H1 (cell line): ENCODE results near the gene OPN3. TPM values are rescaled to one million over a fixed set of nuclear protein-coding genes. Genes with fewer than 3 reads are reported as not detected.

Experiments
- CTCF ChIA-PET: fragments of 300-600 bp; sonication (Branson Sonifier 250); formaldehyde crosslinking; loops from one replicate; lab custom pipeline; 2021; ENCODE audit not compliant: partially characterized antibody; lab: Charles Lee
- POLR2A ChIA-PET: fragments of 300-600 bp; sonication (Branson Sonifier 250); formaldehyde crosslinking; loops from one replicate; lab custom pipeline; 2021; ENCODE audit warnings: inconsistent platforms; ENCODE audit not compliant: partially characterized antibody; lab: Charles Lee
- DNase-seq, 2 experiments: peaks; one replicate each; pipeline versions ENCODE4 v3.0.0 to v3.0.0-alpha.2; 2010 to 2022; ENCODE audit warnings: low spot score in 2 of 2, low read depth in 1 of 2, mixed read lengths in 1 of 2
- FAIRE-seq: peaks from 2 replicates; lab custom pipeline; 2011; peaks lifted over from hg19 to GRCh38; lab: Jason Lieb, UNC
- H2AFZ ChIP-seq: 2 replicates; pipeline ENCODE4 v1.8.1; 2012; ENCODE audit warnings: low read length, inconsistent platforms
- H2AK5ac ChIP-seq: 2 replicates; pipeline ENCODE4 v1.6.1; 2013; ENCODE audit warnings: low read depth, low read length
- H2BK120ac ChIP-seq: replicated peaks from 2 replicates; pipeline ENCODE3; 2013; ENCODE audit warnings: low read depth, low read length, inconsistent platforms
- H2BK12ac ChIP-seq: 2 replicates; pipeline ENCODE4 v1.6.1; 2013; ENCODE audit warnings: low read depth, low read length
- H2BK15ac ChIP-seq: 2 replicates; pipeline ENCODE4 v1.6.1; 2013; ENCODE audit warnings: low read length
- H2BK20ac ChIP-seq: 2 replicates; pipeline ENCODE4 v1.6.1; 2013; ENCODE audit warnings: low read length
- H2BK5ac ChIP-seq: 2 replicates; pipeline ENCODE4 v1.6.1; 2013; ENCODE audit warnings: low read depth, low read length
- H3K14ac ChIP-seq: 2 replicates; pipeline ENCODE4 v1.6.1; 2013; ENCODE audit warnings: inconsistent platforms; ENCODE audit not compliant: insufficient read length
- H3K18ac ChIP-seq: 2 replicates; pipeline ENCODE4 v1.6.1; 2013; ENCODE audit warnings: low read length; ENCODE audit errors: extremely low read depth
- H3K23ac ChIP-seq: 2 replicates; pipeline ENCODE4 v1.6.1; 2013; ENCODE audit warnings: inconsistent platforms; ENCODE audit not compliant: insufficient read length
- H3K23me2 ChIP-seq: 2 replicates; pipeline ENCODE4 v1.6.1; 2013; ENCODE audit warnings: low read depth, low read length
- H3K27ac ChIP-seq: 2 replicates; pipeline ENCODE4 v1.6.1; 2011; ENCODE audit warnings: low read depth, low read length, inconsistent platforms
- H3K27me3 ChIP-seq, 4 experiments: replicated peaks in 1 of 4; 1 replicate in 1 of 4; 2 replicates in 3 of 4; pipeline versions ENCODE4 v1.6.1 to v1.8.1; 2011 to 2013; ENCODE audit warnings: low read length in 3 of 4, mild to moderate bottlenecking in 3 of 4, inconsistent platforms in 2 of 4, mixed read lengths in 2 of 4, moderate library complexity in 1 of 4; ENCODE audit not compliant: control insufficient read depth in 3 of 4, insufficient read depth in 3 of 4; ENCODE audit errors: extremely low read depth in 1 of 4
- H3K36me3 ChIP-seq, 4 experiments: 2 replicates each; pipeline versions ENCODE4 v1.6.1 to v1.8.1; 2011 to 2013; ENCODE audit warnings: mild to moderate bottlenecking in 4 of 4, low read length in 3 of 4, moderate library complexity in 2 of 4, control low read depth in 1 of 4, inconsistent platforms in 1 of 4; ENCODE audit not compliant: insufficient read depth in 4 of 4, control insufficient read depth in 2 of 4
- H3K4ac ChIP-seq: replicated peaks from 2 replicates; pipeline ENCODE3; 2013; ENCODE audit warnings: low read length, low read depth, mixed read lengths, inconsistent platforms; ENCODE audit not compliant: insufficient read length
- H3K4me1 ChIP-seq, 4 experiments: replicated peaks in 1 of 4; 1 replicate in 1 of 4; 2 replicates in 3 of 4; pipeline versions ENCODE4 v1.6.1 to v1.8.1; 2011 to 2013; ENCODE audit warnings: low read length in 3 of 4, inconsistent platforms in 2 of 4, mixed read lengths in 1 of 4; ENCODE audit not compliant: insufficient read depth in 4 of 4, control insufficient read depth in 3 of 4
- H3K4me2 ChIP-seq, 2 experiments: 2 replicates each; pipeline versions ENCODE4 v1.6.1 to v1.8.1; 2011 to 2013; ENCODE audit warnings: low read depth in 2 of 2, low read length in 2 of 2, control low read depth in 1 of 2, inconsistent platforms in 1 of 2, mild to moderate bottlenecking in 1 of 2; ENCODE audit not compliant: insufficient read depth in 1 of 2
- H3K4me3 ChIP-seq, 4 experiments: fragments of 200-600, 300-600 bp in 1 of 4; sonication (generic), shearing (Covaris generic), sonication (Bioruptor Twin) in 1 of 4; 2 replicates each; pipeline versions ENCODE4 v1.5.1 to v1.8.1; 2011 to 2016; ENCODE audit warnings: low read length in 4 of 4, low read depth in 3 of 4, control low read depth in 2 of 4, inconsistent platforms in 2 of 4, mild to moderate bottlenecking in 2 of 4, mixed read lengths in 1 of 4, moderate library complexity in 1 of 4; ENCODE audit not compliant: insufficient read depth in 2 of 4; ENCODE audit errors: extremely low read depth in 1 of 4
- H3K56ac ChIP-seq: replicated peaks from 2 replicates; pipeline ENCODE3; 2013; ENCODE audit warnings: low read depth, mild to moderate bottlenecking, mixed read lengths, low read length, inconsistent platforms; ENCODE audit not compliant: insufficient read length
- H3K79me1 ChIP-seq: 2 replicates; pipeline ENCODE4 v1.6.1; 2013; ENCODE audit warnings: low read depth, low read length, control low read depth
- H3K79me2 ChIP-seq, 2 experiments: 2 replicates each; pipeline versions ENCODE4 v1.6.1 to v1.8.1; 2012 to 2013; ENCODE audit warnings: low read length in 2 of 2, mild to moderate bottlenecking in 2 of 2, inconsistent platforms in 1 of 2; ENCODE audit not compliant: insufficient read depth in 2 of 2, control insufficient read depth in 1 of 2
- H3K9ac ChIP-seq, 4 experiments: replicated peaks in 1 of 4; 1 replicate in 1 of 4; 2 replicates in 3 of 4; pipeline versions ENCODE4 v1.6.1 to v1.8.1; 2011 to 2013; ENCODE audit warnings: low read depth in 3 of 4, low read length in 3 of 4, control low read depth in 2 of 4, mild to moderate bottlenecking in 2 of 4, moderate library complexity in 2 of 4, inconsistent platforms in 1 of 4; ENCODE audit errors: extremely low read depth in 1 of 4
- H3K9me3 ChIP-seq, 2 experiments: 2 replicates each; pipeline versions ENCODE4 v1.6.1 to v1.8.1; 2012 to 2013; ENCODE audit warnings: mild to moderate bottlenecking in 2 of 2, moderate library complexity in 2 of 2, control low read depth in 1 of 2, inconsistent platforms in 1 of 2, low read depth in 1 of 2, low read length in 1 of 2, mixed read lengths in 1 of 2; ENCODE audit not compliant: insufficient read depth in 2 of 2
- H4K20me1 ChIP-seq, 2 experiments: replicated peaks in 1 of 2; 2 replicates each; pipeline versions ENCODE3 to v1.8.1; 2011 to 2013; ENCODE audit warnings: inconsistent platforms in 2 of 2, low read length in 2 of 2, mild to moderate bottlenecking in 1 of 2; ENCODE audit not compliant: insufficient read depth in 2 of 2, control insufficient read depth in 1 of 2
- H4K5ac ChIP-seq: 2 replicates; pipeline ENCODE4 v1.6.1; 2013; ENCODE audit warnings: low read length, low read depth, mixed read lengths, inconsistent platforms; ENCODE audit not compliant: insufficient read length
- H4K8ac ChIP-seq: 2 replicates; pipeline ENCODE4 v1.8.0; 2013; ENCODE audit warnings: mild to moderate bottlenecking, moderate library complexity, low read length, inconsistent platforms; ENCODE audit not compliant: insufficient read depth; ENCODE audit errors: extremely low read depth
- H4K91ac ChIP-seq: replicated peaks from 2 replicates; pipeline ENCODE3; 2013; ENCODE audit warnings: low read length, mixed read lengths, inconsistent platforms; ENCODE audit not compliant: insufficient read length
- HDAC2 ChIP-seq, 2 experiments: fragments of 300-600 bp in 1 of 2; sonication (generic) in 1 of 2; IDR thresholded peaks; 2 replicates each; pipeline ENCODE4 v1.6.1; 2011 to 2012; ENCODE audit warnings: low read depth in 2 of 2, low read length in 2 of 2, mild to moderate bottlenecking in 2 of 2, moderate library complexity in 2 of 2, borderline replicate concordance in 1 of 2, inconsistent platforms in 1 of 2
- TEAD4 ChIP-seq: IDR thresholded peaks from 2 replicates; pipeline ENCODE4 v1.6.1; 2012; ENCODE audit warnings: low read depth, low read length, inconsistent platforms, mixed read lengths
- polyA plus RNA-seq, 7 experiments: library from polyadenylated mRNA; depleted of rRNA in 3 of 7; stranded (reverse) in 5 of 7; unstranded in 2 of 7; fragments of >200 nt in 5 of 7; fragments of 200-250 nt in 2 of 7; gene quantifications; 1 replicate in 5 of 7; 2 replicates in 1 of 7; 4 replicates in 1 of 7; pipeline versions ENCODE4 v1.2.1 to v1.2.3, GENCODE V29; 2011 to 2013; ENCODE audit warnings: missing spikeins in 2 of 7, mixed read lengths in 2 of 7
- total RNA-seq: library from RNA; stranded (reverse); fragmentation: NEBNext Ultra II Directional; extraction: Animal tissue kit (Norgen Biotek cat#: 25700); gene quantifications from 2 replicates; pipeline ENCODE4 v1.2.1, GENCODE V29; 2021

Gene OPN3
- total and polyA plus RNA-seq, 2 of the 8 experiments (the other 6 are each of a cell fraction or from before 2014, with no cell fraction given) = 8.8 to 19.4 TPM

- Histone ChIP-seq H3K79me2 (peaks cover 3 to 73% of the 10 kb centered on the region in 2 experiments; a peak in 3 of 4 replicates), H3K36me3 (peaks cover 0 to 32% (median 11%) of the 10 kb centered on the region in 4 experiments; a peak in 6 of 8 replicates), H3K4me2 (peak overlapping the region; percentile 71 to 76; a peak in 3 of 4 replicates), H4K5ac (no peak overlapping the region), H3K79me1 (peaks cover 3% of the 10 kb centered on the region; the same call in 1 of the 2 replicates), H4K8ac (no peak overlapping the region), H3K18ac (no peak overlapping the region), H3K14ac (no peak overlapping the region), H4K91ac (no peak overlapping the region), H3K4me1 (peaks cover 0 to 7% (median 3%) of the 10 kb centered on the region in 4 experiments; a peak in 5 of 7 replicates), H2BK20ac (no peak overlapping the region), H3K9ac (no peak overlapping the region), H2AFZ (no peak overlapping the region), H3K9me3 (peaks cover 0 to 3% of the 10 kb centered on the region in 2 experiments; a peak in 1 of 4 replicates), H2BK120ac (no peak overlapping the region), H4K20me1 (peaks cover 0 to 13% of the 10 kb centered on the region in 2 experiments), H3K4ac (no peak overlapping the region), H3K23ac (no peak overlapping the region), H2BK15ac (no peak overlapping the region), H2AK5ac (0 out of 2 replicates have a peak overlapping the region, but pooled peaks have one; percentile 18), H2BK5ac (no peak overlapping the region; the same call in 1 of the 2 replicates), H2BK12ac (no peak overlapping the region), H3K23me2 (peaks cover 4% of the 10 kb centered on the region; the same call in 1 of the 2 replicates), H3K56ac (no peak overlapping the region), H3K4me3 (peak overlapping the region in 2 of 4 experiments; percentile 13 to 100; a peak in 5 of 8 replicates), H3K27ac (no peak overlapping the region), H3K27me3 (no peaks in the 10 kb centered on the region; a peak in 1 of 7 replicates)
- ChIA-PET POLR2A (interaction anchor here (0.7 kb wide), 1 partner anchor 11 kb away, joined by 3 read pairs; no protein-coding TSS in a partner anchor), CTCF (interaction anchor here (0.9 kb wide), 1 partner anchor 26 kb away, joined by 4 read pairs; no protein-coding TSS in a partner anchor)
- TF ChIP-seq HDAC2 (IDR thresholded peaks at IDR 0.05; ENCODE audit: borderline replicate concordance in 1 of 2, low read depth in 2 of 2, low read length in 2 of 2) (no peak), TEAD4 (0 out of 2 replicates have a peak, but pooled peaks have one; percentile 9)
- DNase-seq (no peak), FAIRE-seq (no peak)
These were observed 3.1 kb downstream of the OPN3 start for GRCh38 chr1:241637046-241637590.
